ENCODE results near the gene PTOV1.
A peak's percentile ranks its signal among the peaks of the same experiment; 100 is the strongest.

The PTOV1 gene

GRCh38 chr19:49857061-49857837 lies 6.3 kb downstream of the PTOV1 start:
- no peak for DNase-seq (ENCODE audit: insufficient read length, low spot score)
- FAIRE-seq: no peak

- FAIRE-seq: no peak
- DNase-seq (ENCODE audit: insufficient read length, low spot score): no peak
These were observed 6.8 kb downstream of the PTOV1 start for GRCh38 chr19:49857838-49858087.

- FAIRE-seq (no peak), DNase-seq (ENCODE audit: insufficient read length, low spot score) (no peak)
These were observed 7.4 kb downstream of the PTOV1 start for GRCh38 chr19:49858088-49858985.

- FAIRE-seq (no peak), DNase-seq (ENCODE audit: insufficient read length, low spot score) (no peak)
These were observed 8.8 kb downstream of the PTOV1 start for GRCh38 chr19:49859682-49860335.

GRCh38 chr19:49860336-49861102 lies 9.6 kb downstream of the PTOV1 start:
- no peak for DNase-seq (ENCODE audit: insufficient read length, low spot score)
- FAIRE-seq: no peak

- no peak for DNase-seq (ENCODE audit: insufficient read length, low spot score)
- FAIRE-seq: no peak
These were observed 10.1 kb downstream of the PTOV1 start for GRCh38 chr19:49861107-49861506.

- DNase-seq (ENCODE audit: insufficient read length, low spot score) (no peak), FAIRE-seq (no peak)
These were observed 10.8 kb downstream of the PTOV1 start for GRCh38 chr19:49861541-49862378.

- no peak for DNase-seq (ENCODE audit: insufficient read length, low spot score)
- FAIRE-seq: no peak
These were observed 11.7 kb downstream of the PTOV1 start for GRCh38 chr19:49862391-49863253.

GRCh38 chr19:49863254-49863934 lies 12.4 kb downstream of the PTOV1 start:
- FAIRE-seq (no peak), DNase-seq (ENCODE audit: insufficient read length, low spot score) (no peak)

- DNase-seq (ENCODE audit: insufficient read length, low spot score) (no peak), FAIRE-seq (no peak)
These were observed 13.0 kb downstream of the PTOV1 start for GRCh38 chr19:49863935-49864320.

- no peak for FAIRE-seq
- no peak for DNase-seq (ENCODE audit: insufficient read length, low spot score)
These were observed 13.9 kb downstream of the PTOV1 start for GRCh38 chr19:49864890-49865289.

GRCh38 chr19:49866933-49867782 lies 16.2 kb downstream of the PTOV1 start, which contains the start of gene PNKP:
PNKP (minus strand) TSS chr19:49867576; CDS start chr19:49867204, 372 bp downstream.
- FAIRE-seq: peak; percentile 95

GRCh38 chr19:49869009-49869483 lies 18.1 kb downstream of the PTOV1 start:
- FAIRE-seq: no peak
- no peak for DNase-seq (ENCODE audit: insufficient read length, low spot score)

More at GRCh38 chr19:49866933-49867782, 16.2 kb downstream of the PTOV1 start, which contains the start of gene PNKP:
- peak; percentile 94 for DNase-seq (ENCODE audit: insufficient read length, low spot score)

- peak; percentile 100 for FAIRE-seq
These were observed 18.7 kb downstream of the PTOV1 start for GRCh38 chr19:49869484-49870308.

GRCh38 chr19:49870309-49870901 lies 19.4 kb downstream of the PTOV1 start:
- FAIRE-seq: no peak
- DNase-seq (ENCODE audit: insufficient read length, low spot score): no peak

More at GRCh38 chr19:49869484-49870308, 18.7 kb downstream of the PTOV1 start:
- DNase-seq (ENCODE audit: insufficient read length, low spot score): peak; percentile 93

Measured in GM19239 (cell line).